GM23338 (cell line): Measurements from ENCODE around the gene NCLN. TPM values are rescaled to one million over a fixed set of nuclear protein-coding genes. Genes with fewer than 3 reads are reported as not detected.

Experiments
- ATAC-seq: fragments of 200-7000 bp; cut with Tn5 transposase; 3 replicates; pipeline ENCODE4 v1.9.1; 2020
- DNase-seq: peaks from one replicate; pipeline ENCODE4 v3.0.0-alpha.2; 2015; ENCODE audit warnings: low spot score
- H2AFZ ChIP-seq: fragments of 200-600 bp; sonication (generic); 2 replicates; pipeline ENCODE4 v1.8.0; 2016; ENCODE audit warnings: antibody characterized with exemption, mild to moderate bottlenecking, moderate library complexity
- H3F3A ChIP-seq: fragments of 200-600 bp; sonication (generic); replicated peaks from 2 replicates; pipeline ENCODE4 v1.8.0; 2017; ENCODE audit warnings: antibody characterized with exemption, mixed run types, low read depth
- H3K27ac ChIP-seq: fragments of 200-600 bp; sonication (generic); 2 replicates; pipeline ENCODE4 v1.6.1; 2016; ENCODE audit warnings: low read depth
- H3K27me3 ChIP-seq: fragments of 200-600 bp; sonication (generic); 2 replicates; pipeline ENCODE4 v1.8.0; 2016; ENCODE audit warnings: mild to moderate bottlenecking, mixed run types, moderate library complexity; ENCODE audit not compliant: insufficient read depth
- H3K36me3 ChIP-seq: fragments of 200-600 bp; sonication (generic); 2 replicates; pipeline ENCODE4 v1.8.0; 2016; ENCODE audit warnings: mild to moderate bottlenecking; ENCODE audit not compliant: insufficient read depth
- H3K4me1 ChIP-seq: fragments of 200-600 bp; sonication (generic); 2 replicates; pipeline ENCODE4 v1.8.0; 2016; ENCODE audit warnings: mild to moderate bottlenecking, moderate library complexity; ENCODE audit not compliant: insufficient read depth
- H3K4me2 ChIP-seq: fragments of 200-600 bp; sonication (generic); 2 replicates; pipeline ENCODE4 v1.7.1; 2017; ENCODE audit warnings: mixed run types
- H3K4me3 ChIP-seq: fragments of 200-600 bp; sonication (generic); 2 replicates; pipeline ENCODE4 v1.6.1; 2016; ENCODE audit warnings: mixed run types
- H3K79me2 ChIP-seq: fragments of 200-600 bp; sonication (generic); replicated peaks from 2 replicates; pipeline ENCODE4 v1.8.0; 2017; ENCODE audit warnings: mild to moderate bottlenecking; ENCODE audit not compliant: insufficient read depth
- H3K9me2 ChIP-seq: fragments of 200-600 bp; sonication (generic); 2 replicates; pipeline ENCODE4 v1.8.0; 2017; ENCODE audit not compliant: insufficient read depth
- H4K20me1 ChIP-seq: fragments of 200-600 bp; sonication (generic); replicated peaks from 2 replicates; pipeline ENCODE4 v1.8.0; 2017; ENCODE audit warnings: mild to moderate bottlenecking; ENCODE audit not compliant: insufficient read depth
- H3K27ac Mint-ChIP-seq: 2 replicates; pipeline ENCODE4 v1.8.0; 2020; ENCODE audit warnings: inconsistent platforms, mild to moderate bottlenecking, moderate library complexity, mixed read lengths
- H3K27me3 Mint-ChIP-seq: 3 replicates; pipeline ENCODE4 v1.8.0; 2022; ENCODE audit warnings: low read depth, mild to moderate bottlenecking, moderate library complexity, mixed read lengths, inconsistent platforms; ENCODE audit not compliant: insufficient read depth, poor library complexity
- H3K36me3 Mint-ChIP-seq: 3 replicates; pipeline ENCODE4 v1.8.0; 2021; ENCODE audit warnings: low read depth, mild to moderate bottlenecking, inconsistent platforms, moderate library complexity, mixed read lengths
- H3K4me1 Mint-ChIP-seq: 3 replicates; pipeline ENCODE4 v1.8.0; 2020; ENCODE audit warnings: mild to moderate bottlenecking, inconsistent platforms, mixed read lengths
- H3K4me3 Mint-ChIP-seq: 3 replicates; pipeline ENCODE4 v1.8.0; 2021; ENCODE audit warnings: moderate library complexity, mild to moderate bottlenecking, inconsistent platforms, mixed read lengths
- H3K9me3 Mint-ChIP-seq: 3 replicates; pipeline ENCODE4 v1.8.0; 2020; ENCODE audit warnings: moderate library complexity, mild to moderate bottlenecking, inconsistent platforms, mixed read lengths
- CREB1 ChIP-seq: fragments of 250-450 bp; sonication (Bioruptor Pico); IDR thresholded peaks from 2 replicates; pipeline ENCODE4 v1.5.0; 2020; ENCODE audit warnings: low read depth, mild to moderate bottlenecking, moderate library complexity
- CTCF ChIP-seq, 2 experiments: fragments of 200-600 bp in 1 of 2; sonication (generic) in 1 of 2; conservative IDR thresholded peaks; 2 replicates each; pipeline versions ENCODE4 v1.5.1 to v1.6.1; 2016 to 2017; ENCODE audit warnings: antibody characterized with exemption in 2 of 2, low read depth in 2 of 2, mild to moderate bottlenecking in 2 of 2, moderate library complexity in 1 of 2
- ETS1 ChIP-seq: IDR thresholded peaks from 2 replicates; pipeline ENCODE4 v1.6.1; 2016; ENCODE audit warnings: antibody characterized with exemption
- EZH2 ChIP-seq: fragments of 200-600 bp; sonication (generic); IDR thresholded peaks from one replicate; pipeline ENCODE4 v1.8.0; 2017; ENCODE audit warnings: antibody characterized with exemption, mild to moderate bottlenecking, low read depth; ENCODE audit not compliant: unreplicated experiment
- EZH2phosphoT487 ChIP-seq: fragments of 200-600 bp; sonication (generic); IDR thresholded peaks from one replicate; pipeline ENCODE4 v1.8.1; 2018; ENCODE audit warnings: antibody characterized with exemption; ENCODE audit not compliant: unreplicated experiment
- JUNB ChIP-seq: IDR thresholded peaks from one replicate; pipeline ENCODE4 v1.6.1; 2016; ENCODE audit warnings: antibody characterized with exemption; ENCODE audit not compliant: unreplicated experiment
- NANOG ChIP-seq: IDR thresholded peaks from 2 replicates; pipeline ENCODE4 v1.6.1; 2016; ENCODE audit warnings: antibody characterized with exemption, borderline replicate concordance
- POLR2AphosphoS5 ChIP-seq: IDR thresholded peaks from 2 replicates; pipeline ENCODE4 v1.6.1; 2016; ENCODE audit warnings: antibody characterized with exemption, low read depth
- REST ChIP-seq: IDR thresholded peaks from one replicate; pipeline ENCODE4 v1.6.1; 2018; ENCODE audit warnings: antibody characterized with exemption; ENCODE audit not compliant: unreplicated experiment
- STAT1 ChIP-seq: IDR thresholded peaks from one replicate; pipeline ENCODE4 v1.6.1; 2016; ENCODE audit warnings: antibody characterized with exemption; ENCODE audit not compliant: unreplicated experiment
- ZNF114 ChIP-seq: fragments of 250-450 bp; sonication (Bioruptor Pico); IDR thresholded peaks from 2 replicates; pipeline ENCODE4 v1.5.0; 2020; ENCODE audit warnings: mild to moderate bottlenecking, moderate library complexity
- ZNF331 ChIP-seq: fragments of 250-450 bp; sonication (Bioruptor Pico); IDR thresholded peaks from 2 replicates; pipeline ENCODE4 v1.5.0; 2020; ENCODE audit warnings: low read depth, mild to moderate bottlenecking, moderate library complexity
- polyA plus RNA-seq: library from polyadenylated mRNA; unstranded; fragments of >200 nt; fragmentation: Nextera tagmentation; extraction: Ambion mirVana; gene quantifications from 2 replicates; pipeline ENCODE4 v1.2.1, GENCODE V29; 2016
- total RNA-seq: library from RNA; depleted of rRNA; stranded (reverse); fragments of >200 nt; shearing (Covaris generic); gene quantifications from 2 replicates; pipeline ENCODE4 v1.2.3, GENCODE V29; 2014

NCLN gene
- total and polyA plus RNA-seq, 2 experiments from 2014 or later: 85.6 to 125 TPM

GRCh38 chr19:3198901-3199700 lies 13.4 kb downstream of the NCLN start:
- H3K9me3 Mint-ChIP-seq: no peaks in the 10 kb centered on the region
- H3K4me1 ChIP-seq: no peaks in the 10 kb centered on the region
- no peak for DNase-seq

GRCh38 chr19:3201072-3201700 lies 15.5 kb downstream of the NCLN start:
- Histone ChIP-seq H3K9me2 (no peaks in the 10 kb centered on the region), H4K20me1 (no peaks in the 10 kb centered on the region; the same call in 1 of the 2 replicates), H3K27ac (no peak overlapping the region), H3K27me3 (no peaks in the 10 kb centered on the region), H3K36me3 (no peaks in the 10 kb centered on the region; the same call in 1 of the 2 replicates), H3K4me3 (no peak overlapping the region), H2AFZ (no peak overlapping the region), H3K4me2 (no peak overlapping the region), H3K4me1 (no peaks in the 10 kb centered on the region), H3F3A (no peaks in the 10 kb centered on the region), H3K79me2 (no peaks in the 10 kb centered on the region)
- no peaks in the 10 kb centered on the region for H3K9me3 Mint-ChIP-seq
- ATAC-seq: no peak
- H3K36me3 Mint-ChIP-seq: peaks cover 9% of the 10 kb centered on the region
- H3K4me1 Mint-ChIP-seq: no peaks in the 10 kb centered on the region
- no peak overlapping the region for H3K4me3 Mint-ChIP-seq
- no peak overlapping the region for H3K27ac Mint-ChIP-seq
- H3K27me3 Mint-ChIP-seq: peaks cover 7% of the 10 kb centered on the region
- no peak for DNase-seq
- no peak for TF ChIP-seq CREB1 (CRISPR knock-in tag)
- no peak for TF ChIP-seq ZNF331 (CRISPR knock-in tag)
- no peak for TF ChIP-seq ETS1
- TF ChIP-seq EZH2: no peak
- no peak for TF ChIP-seq REST
- no peak for TF ChIP-seq EZH2phosphoT487
- no peak for TF ChIP-seq CTCF (conservative IDR thresholded peaks at IDR 0.05; ENCODE audit: low read depth in 2 of 2)
- TF ChIP-seq ZNF114 (CRISPR knock-in tag): no peak
- TF ChIP-seq JUNB: no peak
- TF ChIP-seq STAT1: no peak
- no peak for TF ChIP-seq POLR2AphosphoS5
- no peak for TF ChIP-seq NANOG

More at GRCh38 chr19:3198901-3199700, 13.4 kb downstream of the NCLN start:
- no peak for TF ChIP-seq ZNF114 (CRISPR knock-in tag)
- H3K79me2 ChIP-seq: peaks cover 9% of the 10 kb centered on the region; the same call in 1 of the 2 replicates
- no peaks in the 10 kb centered on the region; the same call in 1 of the 2 replicates for H3K36me3 ChIP-seq
- H3F3A ChIP-seq: no peaks in the 10 kb centered on the region
- H3K9me2 ChIP-seq: no peaks in the 10 kb centered on the region
- H3K27me3 Mint-ChIP-seq: peaks cover 7% of the 10 kb centered on the region
- H3K4me3 Mint-ChIP-seq: no peak overlapping the region
- H3K4me2 ChIP-seq: no peak overlapping the region
- no peaks in the 10 kb centered on the region for H3K4me1 Mint-ChIP-seq
- H4K20me1 ChIP-seq: no peaks in the 10 kb centered on the region; the same call in 1 of the 2 replicates
- no peak overlapping the region for H3K4me3 ChIP-seq
- no peaks in the 10 kb centered on the region for H3K27me3 ChIP-seq
- ATAC-seq: no peak
- H3K27ac ChIP-seq: no peak overlapping the region
- H2AFZ ChIP-seq: no peak overlapping the region
- H3K36me3 Mint-ChIP-seq: peaks cover 11% of the 10 kb centered on the region; the same call in 2 of the 3 replicates
- H3K27ac Mint-ChIP-seq: no peak overlapping the region
